Urinary bladder (tissue), 4 donors: ENCODE measurements around the gene SH3PXD2B. TPM values are rescaled to one million over a fixed set of nuclear protein-coding genes. Genes with fewer than 3 reads are reported as not detected.

Experiments
- DNase-seq: peaks from one replicate; pipeline ENCODE4 v3.0.0-alpha.2; 2015; ENCODE audit errors: extremely low spot score
- H3K27ac ChIP-seq: one replicate; pipeline ENCODE4 v1.5.1; 2013; ENCODE audit warnings: low read depth, mild to moderate bottlenecking, moderate library complexity
- H3K36me3 ChIP-seq: one replicate; pipeline ENCODE4 v1.6.1; 2013; ENCODE audit warnings: mild to moderate bottlenecking, moderate library complexity; ENCODE audit not compliant: insufficient read depth
- H3K4me1 ChIP-seq: one replicate; pipeline ENCODE4 v1.6.1; 2013; ENCODE audit warnings: mild to moderate bottlenecking, moderate library complexity; ENCODE audit not compliant: insufficient read depth
- H3K4me3 ChIP-seq: one replicate; pipeline ENCODE4 v1.5.1; 2013; ENCODE audit warnings: low read depth, low read length
- WGBS: extraction: QIAGEN DNeasy Blood & Tissue Kit; methylation state at CpG from one replicate; pipeline ENCODE4 v1.1.7; 2013; 5-methylcytosine and 5-hydroxymethylcytosine counted together
- polyA plus RNA-seq: library from polyadenylated mRNA; stranded (reverse); fragments of 200-250 nt; gene quantifications from one replicate; pipeline ENCODE4 v1.2.3, GENCODE V29; 2013
- total RNA-seq: library from RNA; depleted of rRNA; stranded (reverse); fragments of >200 nt; gene quantifications from one replicate; pipeline ENCODE4 v1.2.3, GENCODE V29; 2014
- donor health status: healthy with polysubstance abuse.
- donor health status: healthy.

The SH3PXD2B gene
- total and polyA plus RNA-seq, 2 donors = 24.3 to 39.4 TPM

DNA sequence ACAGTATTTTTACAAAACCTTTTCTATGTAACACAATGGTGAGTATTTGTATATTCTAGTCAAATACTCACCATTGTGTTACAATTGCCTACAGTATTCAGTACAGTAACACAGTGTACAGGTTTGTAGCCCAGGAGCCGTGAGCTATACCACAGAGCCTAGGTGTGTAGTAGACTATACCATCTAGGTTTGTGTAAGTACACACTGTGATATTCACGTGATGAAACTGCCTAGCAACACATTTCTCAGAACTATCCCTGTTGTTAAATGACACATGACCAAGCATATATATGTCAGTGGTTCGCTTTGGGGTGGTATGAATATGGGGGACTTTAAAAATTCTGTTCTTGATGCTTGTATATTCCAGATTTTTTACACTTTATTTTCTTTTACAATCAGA lies 21.3 kb downstream of the SH3PXD2B start:
- Histone ChIP-seq H3K36me3 (no peaks in the 10 kb centered on the region), H3K27ac (no peak overlapping the region), H3K4me3 (no peak overlapping the region), H3K4me1 (no peaks in the 10 kb centered on the region)
- WGBS = 94% methylated on average over 3 of the region's 3 CpGs
- no peak for DNase-seq

DNA sequence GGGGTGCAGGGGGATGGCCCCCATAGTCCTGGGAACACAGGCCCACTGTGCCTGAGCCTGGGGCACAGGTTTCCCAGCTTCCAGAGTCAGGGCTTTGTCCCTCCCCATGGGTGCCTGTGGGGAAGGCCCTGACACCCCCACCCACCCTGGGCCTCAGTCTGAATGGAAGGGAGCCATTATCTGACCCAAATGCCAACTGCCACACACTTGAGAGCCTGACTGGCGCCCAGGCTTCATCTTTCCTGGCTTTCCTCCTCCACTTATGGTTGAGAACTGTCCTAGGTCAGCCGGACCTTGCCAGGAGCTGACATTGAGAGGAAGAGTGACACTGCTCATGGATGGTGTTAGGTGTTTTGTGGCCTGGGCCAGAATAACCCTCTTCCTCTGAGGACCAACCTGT lies 24.0 kb downstream of the SH3PXD2B start:
- H3K27ac ChIP-seq = peak overlapping the region; percentile 27
- DNase-seq = no peak
- WGBS = 89% methylated on average over 2 of the region's 2 CpGs
- H3K4me1 ChIP-seq = no peaks in the 10 kb centered on the region
- H3K36me3 ChIP-seq = no peaks in the 10 kb centered on the region
- H3K4me3 ChIP-seq = no peak overlapping the region

DNA sequence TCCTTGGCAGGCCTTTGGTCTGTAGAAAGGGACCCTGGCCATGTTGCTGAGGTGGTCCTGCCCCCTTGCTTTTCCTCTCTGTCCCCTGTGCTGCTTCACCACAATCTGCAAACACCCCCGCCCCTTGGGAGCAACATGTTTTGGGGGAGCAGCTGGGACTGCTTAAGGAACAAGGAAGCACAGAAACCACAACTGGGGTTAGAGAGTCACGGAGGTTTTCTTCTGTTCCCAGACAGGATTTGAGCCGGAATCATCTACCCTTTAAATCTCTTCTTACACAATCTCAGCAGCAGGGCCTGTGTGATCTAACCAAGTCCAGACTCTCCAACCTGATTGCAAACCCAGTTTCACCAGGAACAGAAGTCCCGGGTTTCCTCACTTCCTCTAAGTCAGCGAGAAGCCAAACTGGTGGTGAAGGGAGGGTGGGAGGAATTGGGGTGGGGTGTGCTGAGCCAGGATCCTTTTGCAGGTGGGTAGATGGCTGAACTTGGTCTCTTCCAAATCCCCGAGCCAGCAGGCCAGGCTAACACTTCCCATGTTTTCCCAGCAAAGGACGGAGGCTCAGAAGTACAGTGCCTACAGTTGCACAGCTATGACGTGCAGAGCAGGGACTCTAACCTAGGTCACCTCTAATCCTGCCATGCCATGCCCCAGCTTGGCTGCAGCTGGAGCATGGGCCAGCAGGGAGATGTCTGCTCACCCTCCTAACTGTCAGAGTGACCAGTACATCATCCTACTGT lies 25.0 kb downstream of the SH3PXD2B start:
- Histone ChIP-seq H3K27ac (peak overlapping the region; percentile 76), H3K4me1 (no peaks in the 10 kb centered on the region), H3K4me3 (no peak overlapping the region), H3K36me3 (no peaks in the 10 kb centered on the region)
- DNase-seq = no peak
- WGBS = 37% methylated on average over 8 of the region's 8 CpGs

DNA sequence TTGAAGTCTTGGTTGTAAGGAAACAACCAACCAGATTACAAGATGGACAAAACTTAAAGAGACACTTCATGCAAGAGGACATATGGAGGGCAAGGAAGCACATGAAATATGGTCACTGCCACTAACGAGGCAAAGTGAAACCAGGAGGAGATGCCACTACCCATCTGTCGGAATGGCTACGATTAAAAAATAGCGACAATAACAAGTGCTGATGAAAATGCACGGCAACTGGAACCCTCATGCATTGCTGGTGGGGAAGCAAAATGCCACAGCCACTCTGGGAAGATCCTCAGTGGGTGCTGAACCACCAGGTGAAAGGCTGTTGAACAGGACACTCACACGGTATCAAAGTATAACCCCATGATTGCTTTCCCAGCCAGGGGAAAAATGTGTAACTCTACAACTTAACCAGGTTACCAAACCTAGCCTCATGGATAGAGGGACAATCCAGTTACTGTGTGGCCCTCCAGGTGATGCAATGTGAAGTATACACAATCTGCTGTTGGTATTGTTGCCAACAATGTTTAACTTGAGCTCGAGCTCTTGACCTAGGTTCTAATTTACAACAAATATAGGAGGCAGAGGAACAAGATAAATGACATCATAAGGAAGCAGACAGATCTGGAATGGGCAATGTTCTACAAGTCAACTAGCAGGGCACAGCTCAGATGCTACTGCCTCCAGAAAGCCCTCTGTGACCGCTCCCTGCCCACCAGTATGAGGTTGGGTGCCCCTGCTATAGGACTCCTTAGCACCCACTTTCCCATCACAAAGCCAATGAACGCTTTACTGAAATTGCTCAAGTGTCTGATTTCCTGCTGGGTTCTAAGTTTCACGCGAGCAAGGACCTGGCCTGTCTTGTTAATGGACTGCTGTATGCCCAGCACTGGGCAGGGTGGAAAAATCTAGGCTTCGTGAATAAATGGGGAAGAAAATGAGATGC lies 25.8 kb downstream of the SH3PXD2B start:
- WGBS = 73% methylated on average over 12 of the region's 12 CpGs
- no peaks in the 10 kb centered on the region for H3K36me3 ChIP-seq
- H3K27ac ChIP-seq = peak overlapping the region; percentile 76
- H3K4me1 ChIP-seq = no peaks in the 10 kb centered on the region
- no peak for DNase-seq
- no peak overlapping the region for H3K4me3 ChIP-seq

DNA sequence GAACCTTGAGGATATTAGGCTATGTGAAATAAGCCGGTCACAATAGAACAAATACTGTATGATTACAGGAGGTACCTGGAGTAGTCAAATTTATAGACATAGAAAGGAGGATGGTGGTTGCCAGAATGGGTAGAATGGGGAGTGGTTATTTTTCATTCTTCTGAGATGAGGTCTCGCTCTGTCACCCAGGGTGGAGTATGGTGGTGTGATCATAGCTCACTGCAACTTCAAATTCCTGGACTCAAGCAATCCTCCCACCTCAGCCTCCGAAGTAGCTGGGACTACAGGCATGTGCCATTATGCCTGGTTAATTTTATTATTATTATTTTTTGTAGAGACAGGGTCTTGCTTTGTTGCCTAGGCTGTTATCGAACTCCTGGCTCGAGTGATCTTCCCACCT lies 27.1 kb downstream of the SH3PXD2B start:
- no peak for DNase-seq
- no peak overlapping the region for H3K27ac ChIP-seq
- H3K36me3 ChIP-seq = no peaks in the 10 kb centered on the region
- 94% methylated on average over 5 of the region's 5 CpGs for WGBS
- H3K4me1 ChIP-seq = no peaks in the 10 kb centered on the region
- H3K4me3 ChIP-seq = no peak overlapping the region

DNA sequence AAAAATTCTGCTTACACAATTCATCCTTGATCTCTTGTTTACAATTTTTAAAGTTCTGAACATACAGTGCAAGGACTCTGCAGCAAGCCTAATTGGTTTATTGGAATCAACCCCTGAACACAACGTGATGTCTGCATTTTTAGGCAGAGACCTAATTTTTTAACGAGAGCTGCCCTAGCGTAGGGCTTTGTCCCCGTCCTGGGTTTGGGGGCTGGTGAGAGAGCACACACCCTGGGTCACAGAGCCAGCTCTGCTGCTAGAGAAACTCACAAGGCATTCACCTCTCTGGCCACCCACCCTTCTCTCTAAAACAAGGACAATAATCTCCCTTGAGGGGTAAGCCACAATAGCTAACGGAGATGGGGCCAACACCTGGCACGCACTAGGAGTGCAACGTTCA lies 28.2 kb downstream of the SH3PXD2B start:
- DNase-seq = no peak
- Histone ChIP-seq H3K27ac (peak overlapping the region; percentile 12), H3K4me3 (no peak overlapping the region), H3K36me3 (no peaks in the 10 kb centered on the region), H3K4me1 (no peaks in the 10 kb centered on the region)
- WGBS = 41% methylated on average over 7 of the region's 7 CpGs

DNA sequence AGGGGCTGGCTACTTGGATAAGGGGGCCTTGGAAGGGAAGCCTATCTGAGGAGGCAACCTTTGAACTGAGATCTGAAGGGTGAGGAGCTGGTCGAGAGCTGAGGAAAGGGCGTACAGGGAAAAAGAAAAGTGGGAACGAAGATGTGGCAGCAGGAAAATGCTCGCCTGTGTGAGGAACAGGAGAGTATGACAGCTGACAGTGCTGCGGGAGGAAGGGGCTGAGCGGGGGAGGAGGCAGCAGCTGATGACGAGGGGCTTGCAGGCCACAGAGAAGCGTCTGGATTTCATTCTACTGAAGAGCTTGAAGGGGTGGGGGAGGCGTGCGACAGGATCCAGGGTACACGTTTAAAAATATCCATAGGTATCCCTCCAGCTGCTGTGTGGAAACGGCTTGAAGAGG lies 28.9 kb downstream of the SH3PXD2B start:
- Histone ChIP-seq H3K27ac (peak overlapping the region; percentile 48), H3K4me1 (no peaks in the 10 kb centered on the region)
- DNase-seq = no peak

DNA sequence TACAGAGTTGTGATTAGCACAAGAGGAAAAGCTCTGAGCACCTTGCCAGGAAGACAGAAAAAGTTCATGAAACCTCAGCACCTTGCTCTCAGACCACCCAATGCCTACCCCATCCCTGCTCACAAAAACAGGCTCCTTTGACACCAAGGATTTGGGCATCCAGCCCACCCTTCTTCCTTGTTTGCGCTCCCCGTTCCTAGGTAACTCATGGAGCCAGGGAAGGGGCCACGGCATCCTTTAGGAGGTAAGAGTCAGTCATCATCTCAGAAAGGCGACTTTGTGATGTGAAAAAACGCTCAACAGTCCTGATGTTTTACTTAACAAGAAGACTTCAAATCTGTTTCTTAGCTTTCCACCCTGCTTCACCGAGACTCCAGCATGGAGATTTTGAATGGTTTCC lies 29.5 kb downstream of the SH3PXD2B start:
- H3K36me3 ChIP-seq = no peaks in the 10 kb centered on the region
- no peak overlapping the region for H3K27ac ChIP-seq
- DNase-seq = no peak
- H3K4me3 ChIP-seq = no peak overlapping the region
- 79% methylated on average over 6 of the region's 6 CpGs for WGBS
- H3K4me1 ChIP-seq = no peaks in the 10 kb centered on the region

More for the DNA sequence above, 28.9 kb downstream of the SH3PXD2B start:
- Histone ChIP-seq H3K4me3 (no peak overlapping the region), H3K36me3 (no peaks in the 10 kb centered on the region)
- WGBS = 43% methylated on average over 12 of the region's 12 CpGs

DNA sequence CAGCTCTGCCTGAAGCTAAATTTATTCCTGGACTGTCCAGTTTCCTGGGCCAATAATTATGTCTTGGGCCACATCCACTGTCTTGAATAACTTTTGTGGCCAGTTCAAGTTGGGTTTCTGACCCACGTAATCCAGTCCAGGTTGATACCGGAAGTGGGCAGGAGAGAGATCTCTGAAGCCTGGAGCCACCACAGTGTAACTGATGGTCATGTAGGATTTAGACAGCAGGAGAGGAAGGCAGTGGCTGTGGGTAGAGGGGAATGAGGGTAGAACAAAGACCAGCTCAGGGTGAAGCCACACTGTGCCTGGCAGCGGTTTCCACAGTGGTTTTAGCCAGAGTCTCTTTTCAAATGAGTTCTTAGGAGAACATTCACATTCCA lies 30.2 kb downstream of the SH3PXD2B start:
- no peak overlapping the region for H3K4me3 ChIP-seq
- H3K27ac ChIP-seq = no peak overlapping the region
- H3K36me3 ChIP-seq = no peaks in the 10 kb centered on the region
- H3K4me1 ChIP-seq = no peaks in the 10 kb centered on the region
- WGBS = 84% methylated on average over 3 of the region's 3 CpGs
- DNase-seq = no peak

DNA sequence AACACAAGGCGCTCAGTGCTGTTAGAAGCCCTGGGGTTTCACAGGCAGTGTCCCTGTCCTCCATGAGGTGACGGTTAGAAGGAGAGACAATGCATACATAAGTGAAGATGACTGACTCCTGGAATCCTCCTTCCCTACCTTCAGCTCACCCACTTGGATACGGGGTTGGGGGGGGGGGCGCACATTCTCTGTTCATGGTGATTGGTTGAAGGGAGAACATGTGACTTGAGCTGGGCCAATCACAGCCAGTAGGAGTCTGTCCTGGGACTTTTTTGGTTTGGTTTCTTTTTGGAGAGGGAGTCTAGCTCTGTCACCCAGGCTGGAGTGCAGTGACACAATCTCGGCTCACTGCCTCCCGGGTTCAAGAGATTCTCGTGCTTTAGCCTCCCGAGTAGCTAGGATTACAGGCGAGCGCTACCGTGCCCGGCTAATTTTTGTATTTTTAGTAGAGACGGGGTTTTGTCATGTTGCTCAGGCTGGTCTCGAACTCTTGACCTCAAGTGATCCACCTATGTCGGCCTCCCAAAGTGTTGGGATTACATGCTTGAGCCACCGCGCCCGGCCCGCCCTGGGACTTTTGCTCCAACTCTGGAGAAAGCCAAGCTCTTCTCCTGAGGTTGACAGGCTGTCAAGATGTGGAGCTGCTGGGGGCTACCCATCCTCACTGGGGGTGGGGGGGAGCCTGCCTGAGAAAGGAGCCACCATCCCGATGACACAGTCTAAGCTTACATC lies 30.8 kb downstream of the SH3PXD2B start:
- no peak for DNase-seq
- no peaks in the 10 kb centered on the region for H3K4me1 ChIP-seq
- H3K4me3 ChIP-seq = no peak overlapping the region
- WGBS = 94% methylated on average over 20 of the region's 20 CpGs
- H3K36me3 ChIP-seq = no peaks in the 10 kb centered on the region
- H3K27ac ChIP-seq = no peak overlapping the region

DNA sequence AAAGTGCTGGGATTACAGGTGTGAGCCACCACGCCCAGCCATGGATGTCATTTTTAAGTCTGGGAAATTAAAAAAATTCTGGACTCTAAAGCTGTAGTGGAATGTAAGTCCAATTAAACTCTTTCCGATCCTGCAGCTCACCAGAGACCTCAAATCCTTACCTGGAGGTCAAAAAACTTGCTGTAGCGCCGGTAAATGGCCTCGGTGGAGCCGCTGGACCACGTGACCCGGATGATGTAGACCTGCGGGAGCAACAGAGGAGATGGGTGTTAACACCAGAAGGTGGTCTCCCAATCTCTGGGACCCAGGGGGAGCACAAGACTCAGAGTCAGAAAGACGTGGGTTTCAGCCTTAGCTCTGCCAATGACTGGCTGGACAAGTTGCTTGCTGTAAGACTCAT lies 32.1 kb downstream of the SH3PXD2B start:
- Histone ChIP-seq H3K4me3 (no peak overlapping the region), H3K4me1 (no peaks in the 10 kb centered on the region), H3K27ac (no peak overlapping the region), H3K36me3 (no peaks in the 10 kb centered on the region)
- DNase-seq = no peak
- 92% methylated on average over 10 of the region's 10 CpGs for WGBS

DNA sequence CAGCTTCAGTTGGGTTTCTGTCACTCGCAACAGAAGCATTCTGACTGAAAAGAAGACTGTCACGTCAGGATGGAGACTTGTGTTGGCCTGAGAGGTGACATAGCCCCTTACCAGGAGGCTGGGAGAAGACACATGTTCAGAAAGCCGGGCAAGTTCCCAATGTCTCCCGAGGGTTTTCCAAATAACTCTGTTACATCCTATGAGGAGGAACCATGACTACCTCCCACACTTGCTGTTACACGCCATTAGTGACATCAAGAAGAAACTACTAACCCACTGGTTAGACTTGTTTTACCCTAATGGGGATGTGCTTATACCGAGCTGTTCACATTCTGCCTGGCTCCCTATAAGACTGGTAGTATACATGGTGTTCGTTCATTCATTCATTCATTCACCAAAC lies 33.3 kb downstream of the SH3PXD2B start:
- H3K4me3 ChIP-seq = no peak overlapping the region
- DNase-seq = no peak
- WGBS = 65% methylated on average over 7 of the region's 7 CpGs
- H3K36me3 ChIP-seq = no peaks in the 10 kb centered on the region
- H3K4me1 ChIP-seq = no peaks in the 10 kb centered on the region
- H3K27ac ChIP-seq = peak overlapping the region; percentile 79

DNA sequence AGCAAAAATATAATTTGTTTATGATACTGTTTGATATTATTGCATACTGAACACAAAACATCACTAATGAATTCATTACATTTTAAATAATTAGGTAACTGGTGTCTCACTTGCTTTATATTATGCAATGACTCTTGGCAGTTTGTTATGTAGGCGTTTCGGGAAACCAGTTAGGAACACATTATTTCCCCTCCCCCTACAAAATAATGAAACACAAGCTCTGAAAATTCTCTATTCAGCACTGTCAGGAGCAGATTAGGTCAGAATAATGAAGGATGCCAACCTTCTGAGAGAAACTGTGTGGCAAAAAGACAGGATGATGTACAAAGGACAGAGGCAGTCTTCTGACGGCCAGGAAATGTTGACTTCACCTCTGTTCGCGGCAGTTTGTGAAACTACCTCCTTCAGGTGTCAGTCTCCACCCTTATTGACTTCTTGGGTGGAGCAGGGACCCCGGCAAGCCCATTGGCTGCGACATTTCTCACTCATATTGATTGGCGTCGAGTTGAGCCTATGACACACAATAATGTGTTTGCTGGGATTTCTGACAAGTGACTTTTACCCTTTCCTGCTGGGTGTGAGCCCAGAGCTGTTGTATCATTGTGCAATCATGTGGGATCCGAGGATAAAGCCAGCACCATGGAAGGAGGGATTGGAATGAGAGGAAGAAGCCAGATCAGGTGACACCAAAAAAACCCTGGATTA lies 33.9 kb downstream of the SH3PXD2B start:
- H3K4me1 ChIP-seq = no peaks in the 10 kb centered on the region
- 44% methylated on average over 10 of the region's 10 CpGs for WGBS
- DNase-seq = no peak
- peak overlapping the region; percentile 76 for H3K27ac ChIP-seq
- H3K36me3 ChIP-seq = no peaks in the 10 kb centered on the region
- no peak overlapping the region for H3K4me3 ChIP-seq
